Activated CD8-positive, alpha-beta memory T cell treated with anti-CD3 and anti-CD28 coated beads, Interleukin-2, amount 50 U/mL, for 1 hour (primary cell): ENCODE results near the gene VDAC1.
A peak's percentile ranks its signal among the peaks of the same experiment; 100 is the strongest.
"Not testable (repeated sequence)": the region's sequence is repeated elsewhere in the genome, so short reads cannot be mapped to it uniquely, and the experiment has no call there.

ENCODE experiments used
- DNase-seq: peaks from one replicate; pipeline ENCODE4 v3.0.0-alpha.2; 2020; ENCODE audit errors: extremely low read depth

VDAC1 gene

GRCh38 chr5:133941456-133942196, 63.1 kb downstream of the VDAC1 start:
- no peak for DNase-seq

DNA sequence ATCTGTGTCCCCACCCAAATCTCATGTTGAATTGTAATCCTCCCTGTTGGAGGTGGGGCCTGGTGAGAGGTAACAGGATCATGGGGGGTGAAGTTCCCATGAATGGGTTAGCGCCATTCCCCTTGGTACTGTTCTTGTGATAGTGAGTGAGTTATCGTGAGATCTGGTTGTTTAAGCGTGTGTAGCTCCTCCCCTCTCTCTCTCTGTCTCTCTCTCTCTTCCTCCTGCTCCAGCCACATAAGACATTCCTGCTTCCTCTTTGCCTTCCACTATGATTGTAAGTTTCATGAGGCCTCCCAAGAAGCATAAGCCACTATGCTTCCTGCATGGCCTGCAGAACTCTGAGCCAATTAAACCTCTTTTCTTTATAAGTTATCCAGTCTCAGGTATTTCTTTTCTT, 65.1 kb downstream of the VDAC1 start:
- no peak for DNase-seq

GRCh38 chr5:133938929-133939328, 65.8 kb downstream of the VDAC1 start:
- no peak for DNase-seq

DNA sequence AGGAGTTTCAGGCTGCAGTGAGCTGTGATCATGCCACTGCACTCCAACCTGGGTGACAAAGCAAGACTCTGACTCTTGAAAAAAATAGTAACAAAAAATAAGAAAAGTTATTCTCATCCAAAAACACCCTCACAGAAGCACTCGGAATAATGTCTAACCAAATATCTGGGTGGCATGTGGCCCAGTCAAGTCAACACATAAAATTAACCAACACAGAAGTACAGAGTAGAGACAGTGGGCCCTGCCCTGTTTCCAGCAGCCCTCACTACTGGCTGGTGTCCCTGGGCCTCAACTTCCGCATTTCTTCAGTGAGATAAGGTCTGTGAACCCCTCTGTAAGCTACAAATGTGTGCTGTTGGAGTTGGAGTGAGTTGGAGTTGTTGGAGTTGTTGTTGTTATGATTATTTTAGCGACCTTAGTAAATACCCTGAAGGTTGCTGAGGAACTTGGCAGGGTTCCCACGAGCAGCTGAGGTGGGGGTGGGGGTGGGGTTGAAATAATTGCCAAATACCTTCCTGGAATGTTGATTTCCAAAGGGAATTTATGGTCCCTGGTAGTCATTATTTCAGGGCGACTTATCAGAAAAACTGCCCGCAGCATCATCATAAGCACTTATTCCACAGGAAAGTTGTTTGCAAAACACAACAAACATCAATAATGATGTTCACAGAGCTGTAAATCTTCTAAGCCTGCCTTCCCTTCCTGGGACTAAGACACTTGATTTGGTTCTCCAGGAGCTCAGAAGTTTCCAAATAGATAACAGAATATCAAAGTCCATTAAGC, 66.5 kb downstream of the VDAC1 start:
- no peak for DNase-seq

DNA sequence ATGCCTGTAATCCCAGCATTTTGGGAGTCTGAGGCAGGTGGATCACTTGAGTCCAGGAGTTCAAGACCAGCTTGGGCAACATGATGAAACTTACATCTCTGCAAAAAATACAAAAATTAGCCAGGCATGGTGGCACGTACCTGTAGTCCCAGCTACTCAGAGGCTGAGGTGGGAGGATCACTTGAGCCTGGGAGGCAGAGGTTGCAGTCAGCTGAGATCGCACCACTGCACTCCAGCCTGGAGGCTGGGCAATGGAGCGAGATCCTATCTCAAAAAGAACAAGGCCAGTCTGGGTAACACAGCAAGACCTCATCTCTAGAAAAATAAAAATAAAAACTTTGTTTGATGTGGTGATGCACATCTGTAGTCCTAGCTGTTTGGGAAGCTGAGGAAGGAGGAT, 67.1 kb downstream of the VDAC1 start:
- not testable (repeated sequence) for DNase-seq

DNA sequence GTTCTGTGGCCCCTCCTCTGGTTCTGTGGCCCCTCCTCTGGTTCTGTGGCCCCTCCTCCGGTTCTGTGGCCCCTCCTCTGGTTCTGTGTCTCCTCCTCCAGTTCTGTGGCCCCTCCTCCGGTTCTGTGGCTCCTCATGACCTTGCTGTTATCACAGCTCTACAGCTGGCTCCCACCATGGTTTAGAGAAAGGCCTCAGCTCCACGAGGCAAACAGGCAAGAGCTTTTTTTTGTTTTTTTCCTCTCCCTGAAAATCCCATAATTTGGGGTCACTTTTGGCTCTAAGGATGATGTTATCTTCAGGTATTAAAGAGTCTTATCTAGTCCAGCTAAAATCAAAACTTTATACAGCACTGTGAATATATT, 68.1 kb downstream of the VDAC1 start:
- no peak for DNase-seq

GRCh38 chr5:133935991-133936650, 68.7 kb downstream of the VDAC1 start:
- DNase-seq = not testable (repeated sequence)

- no peak for DNase-seq
Observed at GRCh38 chr5:133935667-133935940, 69.2 kb downstream of the VDAC1 start.

GRCh38 chr5:133934822-133935666, 69.7 kb downstream of the VDAC1 start:
- no peak for DNase-seq

- DNase-seq = no peak
Observed at GRCh38 chr5:133934311-133934710, 70.5 kb downstream of the VDAC1 start.

DNA sequence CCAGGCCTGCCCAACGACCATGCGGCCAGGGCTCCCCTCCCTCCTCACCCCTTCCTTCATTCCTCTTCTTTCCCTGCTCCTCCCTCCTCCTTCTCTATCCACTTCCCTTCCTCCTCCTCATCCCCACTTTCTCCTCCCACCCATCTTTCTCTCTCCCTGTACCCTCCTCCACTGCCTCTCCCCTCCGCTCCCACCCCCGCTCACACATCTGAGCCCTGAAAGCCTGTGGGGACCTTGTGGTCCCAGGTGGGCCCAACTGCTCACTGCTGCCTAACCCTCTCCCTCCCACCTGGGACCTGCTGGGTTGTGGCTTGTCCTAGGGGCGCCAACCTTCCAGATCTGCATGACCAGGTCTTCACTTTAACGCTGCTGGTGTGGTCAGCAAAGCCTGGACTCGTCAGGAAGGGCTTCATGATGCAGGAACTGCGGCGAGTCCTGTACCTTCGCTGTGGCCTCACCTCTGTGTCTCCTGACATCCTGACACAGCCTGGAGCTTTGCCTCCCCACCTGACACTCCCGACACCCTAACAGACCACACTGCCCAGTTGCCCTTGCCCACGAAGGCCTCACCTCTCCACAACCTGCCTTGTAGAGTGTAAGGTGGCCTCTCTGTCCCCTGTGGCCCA, 71.0 kb downstream of the VDAC1 start:
- DNase-seq = no peak

GRCh38 chr5:133933169-133933509, 71.6 kb downstream of the VDAC1 start:
- no peak for DNase-seq

- DNase-seq = no peak
Observed at GRCh38 chr5:133932441-133933168, 72.2 kb downstream of the VDAC1 start.

DNA sequence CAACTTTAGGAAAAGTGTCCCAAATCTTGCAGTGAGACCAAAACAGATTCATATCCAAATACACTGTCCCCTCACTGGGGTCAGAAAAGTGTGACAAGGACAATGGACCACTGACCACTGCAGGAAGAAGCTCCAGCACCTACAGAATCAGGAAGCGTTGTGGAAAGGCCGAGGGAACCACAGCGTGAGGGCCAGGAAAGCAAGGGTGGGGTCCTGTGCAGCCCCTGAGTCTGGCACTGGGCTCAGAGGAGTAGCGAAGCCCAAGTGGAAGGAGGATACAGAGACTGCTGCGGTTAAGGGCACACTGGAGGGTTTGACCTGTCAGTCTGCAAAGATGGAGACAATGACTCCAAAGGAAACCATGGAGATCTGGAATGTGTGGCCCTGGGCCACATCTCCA, 73.2 kb downstream of the VDAC1 start:
- no peak for DNase-seq

DNA sequence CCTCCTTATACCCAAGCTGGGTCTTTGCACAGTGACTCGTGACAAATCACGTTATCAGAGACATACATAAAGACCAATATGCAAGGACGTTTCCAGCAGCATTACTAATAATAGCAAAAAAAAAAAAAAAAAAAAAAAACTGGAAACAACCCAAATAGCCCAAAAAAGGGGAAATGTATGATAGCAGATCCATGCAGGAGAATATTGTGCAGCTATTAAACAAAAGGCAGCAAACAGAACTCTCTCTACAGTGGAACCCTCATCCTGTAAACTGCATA, 74.0 kb downstream of the VDAC1 start:
- DNase-seq = no peak

- peak; percentile 16 for DNase-seq
Observed at GRCh38 chr5:133930061-133930812, 74.5 kb downstream of the VDAC1 start.

GRCh38 chr5:133928587-133929393, 76.0 kb downstream of the VDAC1 start:
- no peak for DNase-seq

GRCh38 chr5:133927300-133928180, 77.2 kb downstream of the VDAC1 start:
- no peak for DNase-seq
